22Rv1 (cell line): ENCODE data around the gene PHACTR1.

ENCODE experiments used
- CTCF ChIP-seq: fragments of 450-650 bp; IDR thresholded peaks from 2 replicates; pipeline ENCODE4 v1.5.1; 2017; ENCODE audit warnings: mild to moderate bottlenecking
- ZFX ChIP-seq: fragments of 450-650 bp; IDR thresholded peaks from 2 replicates; pipeline ENCODE4 v1.6.1; 2017; ENCODE audit warnings: antibody characterized with exemption, borderline replicate concordance

- no peak for TF ChIP-seq ZFX
- no peak for TF ChIP-seq CTCF
Measured at GRCh38 chr6:12962987-12963386, 246.4 kb downstream of the PHACTR1 start.
